Fibroblast of lung (primary cell): ENCODE results near the gene FDXACB1. TPM values are rescaled to one million over a fixed set of nuclear protein-coding genes. Genes with fewer than 3 reads are reported as not detected.

Source experiments
- DNase-seq, 2 donors: peaks; one replicate each; pipeline versions ENCODE4 v3.0.0 to v3.0.0-alpha.2; 2010; ENCODE audit warnings: low read depth in 2 of 2
- H2AFZ ChIP-seq: 2 replicates; pipeline ENCODE4 v1.5.1; 2012; ENCODE audit warnings: low read length, control low read depth, inconsistent platforms
- H3K27ac ChIP-seq: 2 replicates; pipeline ENCODE4 v1.5.1; 2011; ENCODE audit warnings: low read length, control low read depth; ENCODE audit not compliant: insufficient read depth
- H3K27me3 ChIP-seq: 2 replicates; pipeline ENCODE4 v1.5.1; 2011; ENCODE audit warnings: mild to moderate bottlenecking, low read length; ENCODE audit not compliant: control insufficient read depth, insufficient read depth
- H3K36me3 ChIP-seq: 2 replicates; pipeline ENCODE4 v1.5.1; 2011; ENCODE audit warnings: low read length; ENCODE audit not compliant: control insufficient read depth, insufficient read depth
- H3K4me1 ChIP-seq: 2 replicates; pipeline ENCODE4 v1.5.1; 2011; ENCODE audit warnings: low read length; ENCODE audit not compliant: control insufficient read depth, insufficient read depth; ENCODE audit errors: extremely low read depth
- H3K4me2 ChIP-seq: 2 replicates; pipeline ENCODE4 v1.5.1; 2011; ENCODE audit warnings: low read length, control low read depth; ENCODE audit not compliant: insufficient read depth; ENCODE audit errors: extremely low read depth
- H3K4me3 ChIP-seq, 4 experiments: fragments of 200-600 bp in 1 of 4; sonication (generic) in 1 of 4; replicated peaks in 1 of 4; 2 replicates each; pipeline ENCODE4 v1.5.1; 2011 to 2016; ENCODE audit warnings: low read length in 4 of 4, low read depth in 3 of 4, mild to moderate bottlenecking in 3 of 4, control low read depth in 2 of 4, inconsistent platforms in 1 of 4, mixed read lengths in 1 of 4; ENCODE audit not compliant: insufficient read depth in 1 of 4; ENCODE audit errors: control extremely low read depth in 1 of 4
- H3K79me2 ChIP-seq: 2 replicates; pipeline ENCODE4 v1.5.1; 2012; ENCODE audit warnings: mild to moderate bottlenecking, low read length, inconsistent platforms; ENCODE audit not compliant: control insufficient read depth, insufficient read depth
- H3K9ac ChIP-seq: 2 replicates; pipeline ENCODE4 v1.5.1; 2011; ENCODE audit warnings: mild to moderate bottlenecking, low read length, control low read depth; ENCODE audit not compliant: insufficient read depth
- H3K9me3 ChIP-seq: 2 replicates; pipeline ENCODE4 v1.5.1; 2012; ENCODE audit warnings: low read depth, low read length; ENCODE audit not compliant: control insufficient read depth, insufficient read depth
- H4K20me1 ChIP-seq: 2 replicates; pipeline ENCODE4 v1.5.1; 2011; ENCODE audit warnings: low read length; ENCODE audit not compliant: control insufficient read depth, insufficient read depth; ENCODE audit errors: extremely low read depth
- EZH2 ChIP-seq: IDR thresholded peaks from 2 replicates; pipeline ENCODE4 v1.5.1; 2012; ENCODE audit warnings: low read length, control low read depth, mild to moderate bottlenecking; ENCODE audit errors: missing control alignments
- polyA plus RNA-seq, 2 donors: library from polyadenylated mRNA; depleted of rRNA in 1 of 2; stranded (reverse) in 1 of 2; unstranded in 1 of 2; fragments of >200 nt; gene quantifications; 2 replicates each; pipeline ENCODE4 v1.2.1, GENCODE V29; 2011 to 2012; ENCODE audit warnings: missing spikeins in 1 of 2
- total RNA-seq: library from RNA; depleted of rRNA; stranded (reverse); fragments of >200 nt; gene quantifications from 2 replicates; pipeline ENCODE4 v1.2.1, GENCODE V29; 2014
- TF ChIP-seq, protein P1 (sequence below), 2 donors: IDR thresholded peaks in 1 of 2; conservative IDR thresholded peaks in 1 of 2; 1 replicate in 1 of 2; 2 replicates in 1 of 2; pipeline ENCODE4 v1.5.1; 2011 to 2012; ENCODE audit warnings: low read length in 2 of 2, control low read depth in 1 of 2, inconsistent platforms in 1 of 2, low read depth in 1 of 2, mild to moderate bottlenecking in 1 of 2

FDXACB1 gene
- total and polyA plus RNA-seq, 2 donors (not counting 1 experiment from before 2014, with no cell fraction given): 1.7 to 1.8 TPM

DNA sequence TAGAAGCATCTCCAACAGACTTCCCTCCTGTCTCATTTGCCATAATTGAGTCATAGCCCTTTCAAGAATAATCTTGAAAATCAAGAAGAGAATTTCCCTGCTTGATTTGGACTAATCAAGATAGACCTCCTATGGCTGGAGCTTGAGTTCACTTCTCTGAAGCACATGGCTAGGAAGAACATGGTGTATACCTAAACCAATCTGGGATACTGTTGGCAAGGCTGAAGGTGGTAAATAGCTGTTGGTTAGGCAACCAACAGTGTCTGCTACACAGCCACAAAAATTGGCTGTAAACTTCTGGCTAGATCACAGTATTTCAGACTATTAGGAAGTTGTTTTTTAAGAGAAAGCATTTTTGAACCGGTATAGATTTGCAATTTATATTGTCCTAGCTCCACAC lies 27.7 kb upstream of the FDXACB1 start:
- Histone ChIP-seq H3K36me3 (no peaks in the 10 kb centered on the region), H3K4me2 (no peak overlapping the region), H3K4me1 (peaks cover 2% of the 10 kb centered on the region), H3K79me2 (no peaks in the 10 kb centered on the region), H3K27me3 (no peaks in the 10 kb centered on the region), H3K9ac (no peak overlapping the region), H2AFZ (no peak overlapping the region), H3K27ac (no peak overlapping the region), H3K4me3 (no peak overlapping the region), H4K20me1 (no peaks in the 10 kb centered on the region), H3K9me3 (no peaks in the 10 kb centered on the region)
- TF ChIP-seq EZH2: no peak
- TF ChIP-seq, protein P1, sequence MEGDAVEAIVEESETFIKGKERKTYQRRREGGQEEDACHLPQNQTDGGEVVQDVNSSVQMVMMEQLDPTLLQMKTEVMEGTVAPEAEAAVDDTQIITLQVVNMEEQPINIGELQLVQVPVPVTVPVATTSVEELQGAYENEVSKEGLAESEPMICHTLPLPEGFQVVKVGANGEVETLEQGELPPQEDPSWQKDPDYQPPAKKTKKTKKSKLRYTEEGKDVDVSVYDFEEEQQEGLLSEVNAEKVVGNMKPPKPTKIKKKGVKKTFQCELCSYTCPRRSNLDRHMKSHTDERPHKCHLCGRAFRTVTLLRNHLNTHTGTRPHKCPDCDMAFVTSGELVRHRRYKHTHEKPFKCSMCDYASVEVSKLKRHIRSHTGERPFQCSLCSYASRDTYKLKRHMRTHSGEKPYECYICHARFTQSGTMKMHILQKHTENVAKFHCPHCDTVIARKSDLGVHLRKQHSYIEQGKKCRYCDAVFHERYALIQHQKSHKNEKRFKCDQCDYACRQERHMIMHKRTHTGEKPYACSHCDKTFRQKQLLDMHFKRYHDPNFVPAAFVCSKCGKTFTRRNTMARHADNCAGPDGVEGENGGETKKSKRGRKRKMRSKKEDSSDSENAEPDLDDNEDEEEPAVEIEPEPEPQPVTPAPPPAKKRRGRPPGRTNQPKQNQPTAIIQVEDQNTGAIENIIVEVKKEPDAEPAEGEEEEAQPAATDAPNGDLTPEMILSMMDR (conservative IDR thresholded peaks at IDR 0.05 in 1 of 2, IDR thresholded peaks at IDR 0.05 in 1 of 2; ENCODE audit: low read depth in 1 of 2, low read length in 2 of 2): no peak
- DNase-seq: no peak

DNA sequence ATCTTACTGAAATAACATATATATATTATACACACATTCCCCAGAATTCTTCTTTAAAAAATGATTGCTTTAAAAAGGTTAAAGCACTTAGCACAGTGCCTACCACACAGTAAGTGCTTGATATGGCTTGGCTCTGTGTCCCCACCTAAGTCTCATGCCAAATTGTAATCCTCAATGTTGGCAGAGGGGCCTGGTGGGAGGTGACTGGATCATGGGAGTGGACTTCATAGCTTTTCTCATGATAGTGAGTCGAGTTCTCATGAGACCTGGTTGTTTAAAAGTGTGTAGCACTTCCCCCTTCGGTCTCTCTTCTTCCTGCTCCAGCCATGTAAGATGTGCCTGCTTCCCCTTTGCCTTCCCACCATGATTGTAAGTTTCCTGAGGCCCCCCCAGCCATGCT lies 26.4 kb upstream of the FDXACB1 start:
- H3K4me3 ChIP-seq: no peak overlapping the region
- H3K27me3 ChIP-seq: no peaks in the 10 kb centered on the region
- no peak overlapping the region for H3K4me2 ChIP-seq
- no peaks in the 10 kb centered on the region for H3K4me1 ChIP-seq
- no peaks in the 10 kb centered on the region for H3K36me3 ChIP-seq
- H4K20me1 ChIP-seq: no peaks in the 10 kb centered on the region
- no peak overlapping the region for H3K27ac ChIP-seq
- H3K9me3 ChIP-seq: no peaks in the 10 kb centered on the region
- DNase-seq: no peak
- TF ChIP-seq EZH2: no peak
- TF ChIP-seq, protein P1 (conservative IDR thresholded peaks at IDR 0.05 in 1 of 2, IDR thresholded peaks at IDR 0.05 in 1 of 2; ENCODE audit: low read depth in 1 of 2, low read length in 2 of 2): no peak
- no peaks in the 10 kb centered on the region for H3K79me2 ChIP-seq
- no peak overlapping the region for H2AFZ ChIP-seq
- H3K9ac ChIP-seq: no peak overlapping the region

DNA sequence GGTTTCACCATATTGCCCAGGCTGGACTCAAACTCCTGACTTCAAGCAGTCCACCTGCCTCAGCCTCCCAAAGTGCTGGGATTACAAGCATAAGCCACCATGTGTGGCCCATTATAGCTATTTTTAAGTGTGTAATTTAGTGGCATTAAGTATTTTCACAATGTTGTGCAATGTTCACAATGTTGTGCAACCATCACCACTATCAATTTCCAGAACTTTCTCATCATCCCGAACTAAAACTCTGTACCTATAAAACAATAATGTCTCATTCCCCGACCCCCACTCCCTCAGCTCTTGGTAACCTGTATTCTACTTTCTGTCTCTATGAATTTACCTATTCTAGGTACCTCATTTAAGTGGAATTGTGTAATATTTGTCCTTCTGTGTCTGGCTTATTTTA lies 7.9 kb upstream of the FDXACB1 start:
- no peaks in the 10 kb centered on the region for H3K27me3 ChIP-seq
- H2AFZ ChIP-seq: no peak overlapping the region
- H3K9me3 ChIP-seq: no peaks in the 10 kb centered on the region
- no peak overlapping the region for H3K27ac ChIP-seq
- no peaks in the 10 kb centered on the region for H3K79me2 ChIP-seq
- no peaks in the 10 kb centered on the region for H3K36me3 ChIP-seq
- TF ChIP-seq EZH2: no peak
- TF ChIP-seq, protein P1 (conservative IDR thresholded peaks at IDR 0.05 in 1 of 2, IDR thresholded peaks at IDR 0.05 in 1 of 2; ENCODE audit: low read depth in 1 of 2, low read length in 2 of 2): no peak
- no peaks in the 10 kb centered on the region for H4K20me1 ChIP-seq
- DNase-seq: peak in 1 of 2 donors; percentile 1
- H3K4me3 ChIP-seq: no peak overlapping the region
- no peak overlapping the region for H3K9ac ChIP-seq
- no peaks in the 10 kb centered on the region for H3K4me1 ChIP-seq
- no peak overlapping the region for H3K4me2 ChIP-seq
